ENCODE results near the gene ELP1.
"Not testable (repeated sequence)": the region's sequence is repeated elsewhere in the genome, so short reads cannot be mapped to it uniquely, and the experiment has no call there.

ELP1 gene

GRCh38 chr9:108852079-108852478 lies 81.8 kb downstream of the ELP1 start:
- no peak for DNase-seq

DNA sequence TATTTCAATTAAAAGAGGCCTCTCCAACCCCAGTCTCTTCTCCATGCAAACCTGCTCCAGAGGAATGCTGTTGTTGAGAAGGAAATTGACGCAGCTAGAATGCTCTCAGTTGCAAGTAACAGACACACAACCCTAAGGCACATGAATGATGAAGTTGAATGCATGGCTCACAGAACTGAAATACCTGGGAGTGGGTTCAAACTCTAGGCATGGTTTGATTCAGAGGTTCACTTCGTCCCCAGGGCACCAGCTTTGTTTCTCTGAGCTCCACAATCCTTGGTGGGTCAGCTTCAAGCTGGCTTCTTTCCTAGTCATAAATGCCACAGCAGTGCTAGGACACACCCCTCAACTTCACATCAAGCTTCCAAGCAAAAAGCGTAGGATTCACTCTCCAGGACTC lies 82.8 kb downstream of the ELP1 start:
- DNase-seq, result no peak

GRCh38 chr9:108850293-108850897 lies 83.5 kb downstream of the ELP1 start:
- DNase-seq, result no peak

GRCh38 chr9:108848296-108848695 lies 85.6 kb downstream of the ELP1 start:
- DNase-seq, result not testable (repeated sequence)

DNA sequence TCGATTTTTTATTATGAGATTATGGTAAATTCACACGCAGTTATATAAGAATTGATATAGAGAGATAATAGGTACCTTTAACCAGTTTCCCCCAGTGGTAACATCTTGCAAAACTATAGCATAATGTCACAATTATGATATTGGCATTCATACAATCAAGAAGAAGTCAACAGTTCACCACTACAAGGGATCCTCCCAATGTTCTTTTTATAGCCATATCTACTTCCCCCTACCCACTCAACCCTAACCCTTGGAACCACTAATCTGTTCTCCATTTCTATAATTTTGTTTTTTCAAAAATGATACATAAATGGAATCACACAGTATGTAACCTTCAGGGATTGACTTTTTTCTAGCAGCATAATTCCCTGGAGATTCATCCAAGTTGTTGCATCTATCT lies 88.0 kb downstream of the ELP1 start:
- no peak for DNase-seq

GRCh38 chr9:108845507-108845906 lies 88.4 kb downstream of the ELP1 start:
- no peak for DNase-seq

- DNase-seq, result no peak
Observed at GRCh38 chr9:108844856-108845255, 89.1 kb downstream of the ELP1 start.

GRCh38 chr9:108844391-108844790 lies 89.5 kb downstream of the ELP1 start:
- no peak for DNase-seq

GRCh38 chr9:108842610-108843295 lies 91.2 kb downstream of the ELP1 start:
- no peak for DNase-seq

DNA sequence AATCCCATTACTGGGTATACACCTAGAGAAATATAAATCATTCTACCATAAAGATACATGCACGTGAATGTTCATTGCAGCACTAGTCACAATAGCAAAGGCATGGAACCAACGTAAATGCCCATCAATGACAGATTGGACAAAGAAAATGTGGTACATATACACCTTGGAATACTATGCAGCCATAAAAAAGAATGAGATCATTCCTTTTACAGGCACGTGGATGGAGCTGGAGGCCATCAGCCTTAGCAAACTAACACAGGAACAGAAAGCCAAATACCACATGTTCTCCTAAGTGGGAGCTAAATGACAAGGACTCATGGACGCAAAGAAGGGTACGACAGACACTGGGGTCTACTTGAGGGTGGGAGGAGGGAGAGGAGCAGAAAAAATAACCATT lies 94.4 kb downstream of the ELP1 start:
- DNase-seq, result not testable (repeated sequence)

DNA sequence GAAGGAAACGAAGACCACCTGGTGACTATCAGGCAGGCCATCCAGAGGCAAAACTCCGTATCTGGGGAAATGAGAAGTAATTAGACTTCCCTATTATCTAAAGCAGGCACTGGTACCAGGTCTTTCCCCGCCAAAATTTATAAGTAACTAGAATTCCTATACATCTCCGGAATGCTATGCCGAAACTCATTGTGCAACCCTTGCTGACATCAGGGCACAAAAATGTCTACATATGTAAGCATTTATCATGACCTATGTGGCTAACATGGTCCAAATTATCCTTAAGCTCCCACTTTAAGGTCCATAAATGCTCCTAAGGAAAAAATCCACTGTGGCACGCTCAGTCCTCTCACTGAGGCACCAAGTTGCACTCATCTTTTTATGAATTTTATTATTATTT lies 95.9 kb downstream of the ELP1 start:
- DNase-seq, result no peak

GRCh38 chr9:108837530-108837929 lies 96.4 kb downstream of the ELP1 start:
- DNase-seq, result no peak

- DNase-seq, result no peak
Observed at GRCh38 chr9:108836781-108837180, 97.1 kb downstream of the ELP1 start.

DNA sequence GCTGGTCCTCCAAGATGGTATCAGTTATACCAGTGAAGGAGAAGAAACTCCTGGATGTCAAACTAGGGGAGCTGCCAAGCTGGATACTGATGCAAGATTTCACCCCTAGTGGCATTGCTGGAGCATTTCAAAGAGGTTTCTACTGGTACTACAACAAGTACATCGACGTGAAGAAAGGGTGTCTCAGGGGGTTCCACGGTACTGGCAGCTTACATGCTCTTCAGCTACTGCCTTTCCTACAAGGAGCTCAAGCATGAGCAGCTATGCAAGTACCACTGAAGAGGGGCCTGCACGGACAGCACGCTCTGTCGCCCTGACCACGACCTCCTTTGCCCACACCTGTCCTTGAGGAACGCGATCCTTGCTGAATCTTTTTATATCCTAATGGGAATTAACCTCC lies 97.6 kb downstream of the ELP1 start:
- no peak for DNase-seq

GRCh38 chr9:108835831-108836230 lies 98.1 kb downstream of the ELP1 start:
- DNase-seq, result peak; percentile 28

- no peak for DNase-seq
Observed at GRCh38 chr9:108834959-108835665, 98.8 kb downstream of the ELP1 start.

GRCh38 chr9:108832179-108832500 lies 101.8 kb downstream of the ELP1 start:
- DNase-seq, result no peak

GRCh38 chr9:108831496-108832178 lies 102.3 kb downstream of the ELP1 start:
- DNase-seq, result no peak

DNA sequence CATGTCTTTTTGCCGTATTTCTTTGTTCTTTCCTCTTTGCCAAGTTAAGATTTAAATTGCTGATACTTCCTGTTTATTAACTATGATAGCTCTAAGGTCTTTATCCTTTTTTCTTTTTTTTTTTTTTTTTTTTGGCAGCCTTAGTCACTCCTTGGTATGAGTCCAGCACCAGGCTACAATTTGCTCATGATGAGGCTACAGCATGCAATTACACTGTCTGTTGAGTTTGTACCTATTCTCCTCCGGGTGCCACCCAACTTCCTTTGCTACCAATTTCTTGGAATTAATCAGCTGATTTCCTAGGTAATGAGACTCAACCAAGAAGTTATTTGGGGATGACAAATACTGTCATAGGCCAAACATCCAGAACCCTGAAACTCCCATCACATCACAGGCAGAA lies 103.7 kb downstream of the ELP1 start:
- no peak for DNase-seq

- DNase-seq, result no peak
Observed at GRCh38 chr9:108823829-108824228, 110.1 kb downstream of the ELP1 start.
